K562 (cell line): ENCODE measurements around the gene ITGB6. TPM values are rescaled to one million over a fixed set of nuclear protein-coding genes. Genes with fewer than 3 reads are reported as not detected.

Experiments used
- ATAC-seq: fragments of 200-7000 bp; cut with Tn5 transposase; 3 replicates; pipeline ENCODE4 v1.9.1; 2020; ENCODE audit warnings: moderate library complexity
- BruUV-seq: library from RNA; stranded (reverse); fragments of 400-500 nt; replicated peaks from 2 replicates; lab custom pipeline; 2021; lab: Mats Ljungman, UMichigan
- CTCF ChIA-PET: fragments of 300-600 bp; formaldehyde crosslinking; extraction: SDS; loops from one replicate; lab custom pipeline; 2021; ENCODE audit warnings: low intra/inter-chr PET ratio; lab: Yijun Ruan, JAX
- POLR2A ChIA-PET: fragments of 300-600, 350-650 bp; sonication (Branson Sonifier 250); formaldehyde crosslinking; extraction: SDS; loops from one replicate; lab custom pipeline; 2021; ENCODE audit warnings: antibody characterized with exemption, inconsistent platforms; lab: Yijun Ruan, JAX
- DNase-seq, 4 experiments: peaks; one replicate each; pipeline versions ENCODE4 v3.0.0 to v3.0.0-alpha.2; 2011 to 2018; ENCODE audit warnings: low spot score in 3 of 4, mixed read lengths in 3 of 4; ENCODE audit errors: extremely low read depth in 1 of 4
- FAIRE-seq: peaks from 2 replicates; lab custom pipeline; 2011; peaks lifted over from hg19 to GRCh38; lab: Jason Lieb, UNC
- H2AFZ ChIP-seq: 2 replicates; pipeline ENCODE4 v1.6.0; 2011; ENCODE audit warnings: low read depth, low read length, control low read depth, inconsistent platforms
- H3K27ac ChIP-seq: fragments of 200-600 bp; 3 replicates; pipeline ENCODE4 v1.8.0; 2011; ENCODE audit warnings: low read depth, mild to moderate bottlenecking, control low read depth, inconsistent platforms, low read length, moderate library complexity, mixed read lengths; ENCODE audit errors: extremely low read depth
- H3K27me3 ChIP-seq, 2 experiments: fragments of 300-600 bp in 1 of 2; 2 replicates in 1 of 2; 3 replicates in 1 of 2; pipeline versions ENCODE4 v1.6.0 to v1.8.0; 2011; ENCODE audit warnings: inconsistent platforms in 2 of 2, low read length in 2 of 2, mild to moderate bottlenecking in 1 of 2, mixed read lengths in 1 of 2, moderate library complexity in 1 of 2; ENCODE audit not compliant: control insufficient read depth in 2 of 2, insufficient read depth in 2 of 2
- H3K36me3 ChIP-seq: fragments of 300-600 bp; 3 replicates; pipeline ENCODE4 v1.8.0; 2011; ENCODE audit warnings: mild to moderate bottlenecking, low read length, inconsistent platforms; ENCODE audit not compliant: control insufficient read depth, insufficient read depth
- H3K4me1 ChIP-seq, 2 experiments: fragments of 200-600 bp in 1 of 2; replicated peaks in 1 of 2; 2 replicates in 1 of 2; 3 replicates in 1 of 2; pipeline versions ENCODE4 v1.5.1 to v1.8.0; 2011; ENCODE audit warnings: inconsistent platforms in 2 of 2, low read length in 2 of 2, mild to moderate bottlenecking in 1 of 2, mixed read lengths in 1 of 2, moderate library complexity in 1 of 2; ENCODE audit not compliant: control insufficient read depth in 2 of 2, insufficient read depth in 2 of 2
- H3K4me2 ChIP-seq: 2 replicates; pipeline ENCODE4 v1.6.1; 2011; ENCODE audit warnings: low read length, control low read depth, inconsistent platforms, mixed read lengths; ENCODE audit not compliant: insufficient read depth
- H3K4me3 ChIP-seq: fragments of 200-600 bp; sonication (generic), shearing (Covaris generic); 2 replicates; pipeline ENCODE4 v1.5.1; 2016; ENCODE audit warnings: control low read depth, inconsistent platforms
- H3K79me2 ChIP-seq: fragments of 200-600 bp; 3 replicates; pipeline ENCODE4 v1.8.0; 2011; ENCODE audit warnings: low read length, inconsistent platforms; ENCODE audit not compliant: control insufficient read depth, insufficient read depth
- H3K9ac ChIP-seq, 2 experiments: 2 replicates each; pipeline versions ENCODE4 v1.6.0 to v1.6.1; 2011; ENCODE audit warnings: low read depth in 2 of 2, low read length in 2 of 2, control low read depth in 1 of 2, inconsistent platforms in 1 of 2, mild to moderate bottlenecking in 1 of 2, mixed read lengths in 1 of 2; ENCODE audit not compliant: insufficient read depth in 1 of 2
- H3K9me1 ChIP-seq: one replicate; pipeline ENCODE4 v1.6.0; 2011; ENCODE audit warnings: inconsistent platforms, mild to moderate bottlenecking, low read length, moderate library complexity; ENCODE audit not compliant: control insufficient read depth, insufficient read depth
- H3K9me3 ChIP-seq: replicated peaks from 2 replicates; pipeline ENCODE4 v1.5.1; 2011; ENCODE audit warnings: low read depth, low read length, inconsistent platforms; ENCODE audit not compliant: control insufficient read depth, insufficient read depth
- H4K20me1 ChIP-seq: replicated peaks from 2 replicates; pipeline ENCODE4 v1.6.1; 2011; ENCODE audit warnings: low read length, inconsistent platforms, mixed read lengths; ENCODE audit not compliant: control insufficient read depth, insufficient read depth
- ADNP ChIP-seq: fragments of 200-800 bp; sonication (Bioruptor generic); IDR thresholded peaks from 2 replicates; pipeline ENCODE4 v1.6.1; 2016; ENCODE audit warnings: missing genetic modification characterization, missing compliant biosample characterization
- ELF1 ChIP-seq: fragments of 200-800 bp; sonication (Bioruptor generic); IDR thresholded peaks from 2 replicates; pipeline ENCODE4 v1.6.1; 2016; ENCODE audit warnings: missing genetic modification characterization, missing compliant biosample characterization
- EP300 ChIP-seq: IDR thresholded peaks from 2 replicates; pipeline ENCODE4 v1.6.1; 2012; ENCODE audit warnings: low read length, improper control_type of control experiment
- GMEB1 ChIP-seq: fragments of 250-450 bp; sonication (Bioruptor Pico); IDR thresholded peaks from 2 replicates; pipeline ENCODE4 v1.4.0; 2020; ENCODE audit warnings: mild to moderate bottlenecking
- NFE2 ChIP-seq: IDR thresholded peaks from 2 replicates; pipeline ENCODE4 v1.6.1; 2014; ENCODE audit warnings: antibody characterized with exemption, low read depth
- RBBP5 ChIP-seq: fragments of 200-600 bp; sonication (generic); IDR thresholded peaks from 2 replicates; pipeline ENCODE4 v1.6.1; 2012; ENCODE audit warnings: borderline replicate concordance, mild to moderate bottlenecking, low read length, control low read depth, inconsistent platforms; ENCODE audit not compliant: insufficient read depth, poor library complexity, severe bottlenecking
- RERE ChIP-seq: sonication (generic); formaldehyde crosslinking; IDR thresholded peaks from 2 replicates; pipeline ENCODE4 v1.8.0; 2023; ENCODE audit warnings: missing genetic modification reagents, mild to moderate bottlenecking, borderline replicate concordance
- RNF2 ChIP-seq: sonication (generic); IDR thresholded peaks from 2 replicates; pipeline ENCODE4 v1.6.1; 2016
- ZNF79 ChIP-seq: fragments of 250-450 bp; sonication (Bioruptor Pico); IDR thresholded peaks from 2 replicates; pipeline ENCODE4 v1.4.0; 2020; ENCODE audit warnings: low read depth, mild to moderate bottlenecking, moderate library complexity
- WGBS: fragments of 100-300 bp; shearing (Covaris generic); methylation state at CpG from one replicate; pipeline ENCODE4 v1.1.6; 2016; ENCODE audit warnings: low coverage, mixed read lengths; ENCODE audit not compliant: insufficient coverage; ENCODE audit errors: missing lambda C conversion rate; 5-methylcytosine and 5-hydroxymethylcytosine counted together
- in situ Hi-C: fragments of 300-500 bp; cut with MboI; formaldehyde crosslinking; loops from 4 replicates; pipeline ENCODE4 v1.15.0; 2018; ENCODE audit warnings: inconsistent platforms, mixed read lengths
- intact Hi-C: fragments of 100-400 bp; cut with micrococcal nuclease; formaldehyde crosslinking; loops from 2 replicates; pipeline ENCODE4 v1.14.2; 2022
- polyA plus RNA-seq, 8 experiments: library from polyadenylated mRNA; depleted of rRNA in 4 of 8; stranded (reverse) in 5 of 8; unstranded in 3 of 8; fragments of >200 nt; fragmentation: Nextera tagmentation in 2 of 8; fragmentation: Illumina TruSeq in 1 of 8; extraction: Ambion mirVana in 2 of 8; extraction: Trizol in 1 of 8; gene quantifications; 2 replicates each; pipeline versions ENCODE4 v1.2.1 to v1.2.3, GENCODE V29; 2011 to 2014; ENCODE audit warnings: inconsistent platforms in 1 of 8, missing spikeins in 1 of 8
- total RNA-seq, 7 experiments: library from RNA; depleted of rRNA in 6 of 7; stranded (reverse); fragments of >200 nt in 6 of 7; fragmentation: Illumina TruSeq in 2 of 7; extraction: Trizol in 2 of 7; gene quantifications; 2 replicates each; pipeline versions ENCODE4 v1.2.1 to v1.2.3, GENCODE V29; 2011 to 2021; ENCODE audit warnings: low replicate concordance in 1 of 7

The ITGB6 gene
- total and polyA plus RNA-seq, 9 of the 15 experiments (the other 6 are each of a cell fraction or from before 2014, with no cell fraction given): 0.18 TPM; not detected in 8

GRCh38 chr2:160201849-160202539 lies 1.9 kb upstream of the ITGB6 start:
- TF ChIP-seq RNF2: no peak
- no peak for TF ChIP-seq RBBP5
- TF ChIP-seq EP300: no peak
- TF ChIP-seq ADNP (tag): no peak
- no TSS peak for BruUV-seq
- Histone ChIP-seq H3K27me3 (no peaks in the 10 kb centered on the region), H3K9me3 (no peaks in the 10 kb centered on the region), H3K4me2 (no peak overlapping the region), H2AFZ (no peak overlapping the region), H3K4me3 (no peak overlapping the region), H3K79me2 (no peaks in the 10 kb centered on the region), H4K20me1 (no peaks in the 10 kb centered on the region), H3K9me1 (no peaks in the 10 kb centered on the region), H3K9ac (no peak overlapping the region), H3K36me3 (no peaks in the 10 kb centered on the region), H3K4me1 (no peaks in the 10 kb centered on the region), H3K27ac (no peak overlapping the region)
- 11% methylated on average over 2 of the region's 2 CpGs for WGBS
- in situ Hi-C loops (no loop called here), intact Hi-C loops (no loop called here)
- no peak for DNase-seq
- ChIA-PET CTCF (no interaction called here), POLR2A (no interaction called here)
- FAIRE-seq: no peak
- no peak for ATAC-seq

- no peaks in the 10 kb centered on the region for H3K9me1 ChIP-seq
- intact Hi-C loops: no loop called here
- no peaks in the 10 kb centered on the region for H3K27me3 ChIP-seq
- H3K4me2 ChIP-seq: no peak overlapping the region
- H3K27ac ChIP-seq: no peak overlapping the region
- 0% methylated on average over 3 of the region's 3 CpGs for WGBS
- H3K9ac ChIP-seq: no peak overlapping the region
- in situ Hi-C loops: no loop called here
- no peak for DNase-seq
- POLR2A ChIA-PET: no interaction called here
- no peak for FAIRE-seq
- no peak for ATAC-seq
- CTCF ChIA-PET: no interaction called here
- no TSS peak for BruUV-seq
- no peaks in the 10 kb centered on the region for H3K36me3 ChIP-seq
- no peaks in the 10 kb centered on the region for H3K9me3 ChIP-seq
- no peaks in the 10 kb centered on the region for H3K79me2 ChIP-seq
- no peak overlapping the region for H2AFZ ChIP-seq
- no peak overlapping the region for H3K4me3 ChIP-seq
- H3K4me1 ChIP-seq: no peaks in the 10 kb centered on the region
- H4K20me1 ChIP-seq: no peaks in the 10 kb centered on the region
- TF ChIP-seq GMEB1 (CRISPR knock-in tag) (no peak), ZNF79 (CRISPR knock-in tag) (no peak), ELF1 (tag) (no peak), NFE2 (no peak), RERE (CRISPR knock-in tag) (no peak)
Measured at GRCh38 chr2:160200921-160201320, 849 bp upstream of the ITGB6 start.
